HL-60 (cell line): ENCODE measurements around the gene CCL11.

Source experiments
- GABPA ChIP-seq: IDR thresholded peaks from 2 replicates; pipeline ENCODE4 v1.6.1; 2012; ENCODE audit warnings: low read depth
- POLR2AphosphoS5 ChIP-seq: IDR thresholded peaks from 2 replicates; pipeline ENCODE4 v1.6.1; 2012; ENCODE audit warnings: low read depth
- REST ChIP-seq: IDR thresholded peaks from 2 replicates; pipeline ENCODE4 v1.6.1; 2012; ENCODE audit warnings: low read depth; ENCODE audit not compliant: insufficient replicate concordance
- TF ChIP-seq, protein P1 (sequence below): IDR thresholded peaks from one replicate; pipeline ENCODE4 v1.5.1; 2011; ENCODE audit warnings: low read length, control low read depth, inconsistent platforms; ENCODE audit not compliant: insufficient read depth

DNA sequence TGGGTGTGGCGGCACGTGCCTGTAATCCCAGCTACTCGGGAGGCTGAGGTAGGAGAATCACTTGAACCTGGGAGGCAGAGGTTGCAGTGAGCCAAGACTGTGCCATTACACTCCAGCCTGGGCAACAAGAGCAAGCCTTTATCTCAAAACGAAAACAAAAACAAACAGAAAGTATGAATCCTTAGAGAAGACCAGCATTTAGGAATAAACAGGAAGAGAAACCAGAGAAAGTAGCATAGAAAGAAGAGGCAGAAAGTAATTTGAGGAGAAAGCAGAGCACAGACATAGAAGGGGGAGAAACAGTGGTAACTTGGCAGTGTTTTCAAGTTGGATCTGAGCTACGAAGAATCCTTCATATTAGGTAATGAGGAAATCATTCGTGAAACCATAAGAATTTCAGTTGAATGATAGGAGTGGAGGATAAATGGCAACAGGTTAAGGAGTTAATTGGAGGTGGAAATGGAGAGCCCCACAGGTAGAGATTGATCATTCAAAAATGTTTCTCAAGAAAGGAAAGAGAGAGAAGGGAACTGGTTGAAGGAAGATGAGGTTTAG is 40.1 kb upstream of the CCL11 start:
- TF ChIP-seq, protein P1, sequence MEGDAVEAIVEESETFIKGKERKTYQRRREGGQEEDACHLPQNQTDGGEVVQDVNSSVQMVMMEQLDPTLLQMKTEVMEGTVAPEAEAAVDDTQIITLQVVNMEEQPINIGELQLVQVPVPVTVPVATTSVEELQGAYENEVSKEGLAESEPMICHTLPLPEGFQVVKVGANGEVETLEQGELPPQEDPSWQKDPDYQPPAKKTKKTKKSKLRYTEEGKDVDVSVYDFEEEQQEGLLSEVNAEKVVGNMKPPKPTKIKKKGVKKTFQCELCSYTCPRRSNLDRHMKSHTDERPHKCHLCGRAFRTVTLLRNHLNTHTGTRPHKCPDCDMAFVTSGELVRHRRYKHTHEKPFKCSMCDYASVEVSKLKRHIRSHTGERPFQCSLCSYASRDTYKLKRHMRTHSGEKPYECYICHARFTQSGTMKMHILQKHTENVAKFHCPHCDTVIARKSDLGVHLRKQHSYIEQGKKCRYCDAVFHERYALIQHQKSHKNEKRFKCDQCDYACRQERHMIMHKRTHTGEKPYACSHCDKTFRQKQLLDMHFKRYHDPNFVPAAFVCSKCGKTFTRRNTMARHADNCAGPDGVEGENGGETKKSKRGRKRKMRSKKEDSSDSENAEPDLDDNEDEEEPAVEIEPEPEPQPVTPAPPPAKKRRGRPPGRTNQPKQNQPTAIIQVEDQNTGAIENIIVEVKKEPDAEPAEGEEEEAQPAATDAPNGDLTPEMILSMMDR, result no peak
- TF ChIP-seq POLR2AphosphoS5, result no peak
- TF ChIP-seq REST, result no peak
- TF ChIP-seq GABPA, result no peak
